NCI-H345 (cell line): Measurements from ENCODE around the gene SHPK.

ENCODE experiments used
- DNase-seq: peaks from one replicate; lab custom pipeline; 2025; lab: John Stamatoyannopoulos, UW

The SHPK gene, protein sequence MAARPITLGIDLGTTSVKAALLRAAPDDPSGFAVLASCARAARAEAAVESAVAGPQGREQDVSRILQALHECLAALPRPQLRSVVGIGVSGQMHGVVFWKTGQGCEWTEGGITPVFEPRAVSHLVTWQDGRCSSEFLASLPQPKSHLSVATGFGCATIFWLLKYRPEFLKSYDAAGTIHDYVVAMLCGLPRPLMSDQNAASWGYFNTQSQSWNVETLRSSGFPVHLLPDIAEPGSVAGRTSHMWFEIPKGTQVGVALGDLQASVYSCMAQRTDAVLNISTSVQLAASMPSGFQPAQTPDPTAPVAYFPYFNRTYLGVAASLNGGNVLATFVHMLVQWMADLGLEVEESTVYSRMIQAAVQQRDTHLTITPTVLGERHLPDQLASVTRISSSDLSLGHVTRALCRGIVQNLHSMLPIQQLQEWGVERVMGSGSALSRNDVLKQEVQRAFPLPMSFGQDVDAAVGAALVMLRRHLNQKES

DNA sequence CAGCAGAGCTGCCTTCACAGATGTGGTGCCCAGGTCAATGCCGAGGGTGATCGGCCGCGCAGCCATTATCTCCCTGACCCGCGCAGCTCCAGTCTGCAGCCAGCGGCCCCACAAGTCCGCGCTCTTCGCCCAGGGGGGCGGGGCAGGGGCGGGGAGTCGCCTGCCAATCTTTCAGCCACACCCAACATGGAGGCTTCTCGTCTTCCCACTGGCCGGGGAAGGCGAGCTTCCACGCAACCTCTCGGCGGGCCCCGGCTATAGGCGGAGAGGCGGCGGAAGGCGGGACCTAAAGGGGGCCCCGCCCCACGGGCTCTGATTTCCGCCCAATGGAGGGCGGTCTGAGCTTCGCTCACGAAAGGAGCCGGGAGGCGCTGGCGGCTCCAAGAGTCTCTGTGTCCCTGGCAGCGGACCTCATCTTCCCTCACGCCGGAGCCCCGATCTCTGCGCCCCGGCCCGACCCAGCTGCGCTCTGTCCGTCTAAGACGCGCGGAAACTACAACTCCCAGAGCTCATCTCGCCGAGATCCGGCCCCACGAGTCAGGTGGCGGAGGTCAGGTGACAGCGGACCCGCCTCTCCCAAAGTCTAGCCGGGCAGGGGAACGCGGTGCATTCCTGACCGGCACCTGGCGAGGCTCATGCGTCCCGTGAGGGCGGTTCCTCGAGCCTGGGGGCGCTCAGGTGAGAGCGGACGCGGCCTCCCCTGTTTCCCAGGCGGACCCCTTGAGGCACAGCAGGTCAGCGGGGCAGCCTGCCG, at the start of gene SHPK, which contains the start of gene CTNS:
Gene SHPK (minus strand): TSS at position 97 of the 754 bp plus-strand sequence. CDS start 31 bp downstream, at position 66.
Gene CTNS (plus strand): TSS at position 607 of the 754 bp plus-strand sequence. CDS start 3,447 bp downstream, outside the sequence.
- peak; percentile 93 for DNase-seq

DNA sequence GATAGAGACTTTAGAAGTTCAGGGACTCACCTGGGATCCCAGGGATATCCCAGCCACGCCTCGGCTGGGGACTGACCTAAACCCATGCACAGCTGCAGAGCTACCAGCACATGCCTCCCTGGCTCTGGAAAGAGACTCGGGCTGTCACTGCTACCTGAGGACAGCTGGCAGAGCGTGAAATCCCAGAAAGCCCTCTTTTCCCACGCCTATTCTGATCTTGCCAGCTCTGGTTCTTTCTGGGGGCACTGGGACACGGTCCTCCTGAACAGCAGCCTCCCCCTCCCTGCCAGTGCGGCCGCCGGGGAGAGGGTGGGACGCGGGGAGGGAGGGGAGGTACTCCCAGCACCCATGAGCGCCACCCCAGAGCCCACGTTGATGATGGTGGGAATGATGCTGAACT, 49.1 kb upstream of the SHPK start:
- DNase-seq = no peak

DNA sequence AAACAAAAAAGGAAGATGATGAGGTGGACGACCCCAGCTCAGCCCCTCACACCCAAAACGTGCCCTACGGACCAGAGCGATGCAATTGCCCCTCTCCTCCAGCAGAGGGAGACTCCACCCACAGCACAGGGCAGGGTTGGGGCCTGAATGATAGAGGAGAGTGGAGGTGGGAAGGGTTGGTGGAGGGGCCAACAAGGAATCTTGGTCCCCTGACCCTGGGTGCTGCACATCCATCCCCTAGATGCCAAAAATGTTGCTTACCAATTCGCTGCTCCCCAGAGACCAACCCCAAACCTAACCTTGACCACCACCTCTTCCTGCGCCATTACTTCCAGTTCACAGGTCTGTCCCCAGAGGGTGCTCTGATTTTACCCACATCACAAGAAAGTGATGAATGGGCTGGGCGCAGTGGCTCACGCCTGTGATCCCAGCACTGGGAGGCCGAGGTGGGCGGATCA, 47.0 kb upstream of the SHPK start:
- DNase-seq = no peak

DNA sequence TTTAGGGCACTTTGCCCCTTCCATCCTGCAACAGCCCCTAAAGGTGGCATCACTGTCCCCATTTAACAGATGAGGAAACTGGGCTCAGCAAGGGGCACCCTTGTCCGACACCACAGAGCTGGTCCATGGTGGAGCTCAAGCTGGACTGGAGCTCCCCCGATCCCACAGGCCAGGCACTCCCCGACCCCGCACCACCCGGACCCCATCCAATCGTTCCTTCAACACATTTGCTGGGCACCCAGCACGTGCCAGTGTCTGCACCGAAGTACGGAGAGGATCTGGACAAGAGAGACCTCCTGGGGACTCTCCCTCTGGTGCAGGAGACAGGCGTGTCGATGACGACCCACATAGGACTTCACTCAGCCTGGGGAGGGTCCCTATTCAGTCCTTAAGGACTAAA, 46.0 kb upstream of the SHPK start:
- no peak for DNase-seq

DNA sequence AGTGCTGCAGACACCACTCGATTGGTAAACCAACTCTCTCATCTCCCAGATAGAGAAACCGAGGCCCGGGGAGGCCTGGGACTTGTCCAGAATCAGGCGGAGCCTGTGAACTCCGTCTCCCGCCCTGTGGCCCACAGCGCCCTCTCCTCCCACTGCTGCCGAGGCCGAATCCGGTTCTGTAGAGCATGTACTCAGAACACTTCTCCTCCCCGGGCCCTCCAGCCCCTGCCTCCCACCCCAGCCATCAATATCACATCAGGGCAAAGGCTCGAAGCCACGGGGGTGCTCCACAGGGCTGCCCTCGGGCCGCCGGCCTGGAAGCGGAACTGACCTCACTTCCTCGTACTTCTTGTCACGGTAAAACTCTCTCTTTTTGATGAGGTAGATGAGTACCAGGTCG, 45.5 kb upstream of the SHPK start:
- DNase-seq = no peak

DNA sequence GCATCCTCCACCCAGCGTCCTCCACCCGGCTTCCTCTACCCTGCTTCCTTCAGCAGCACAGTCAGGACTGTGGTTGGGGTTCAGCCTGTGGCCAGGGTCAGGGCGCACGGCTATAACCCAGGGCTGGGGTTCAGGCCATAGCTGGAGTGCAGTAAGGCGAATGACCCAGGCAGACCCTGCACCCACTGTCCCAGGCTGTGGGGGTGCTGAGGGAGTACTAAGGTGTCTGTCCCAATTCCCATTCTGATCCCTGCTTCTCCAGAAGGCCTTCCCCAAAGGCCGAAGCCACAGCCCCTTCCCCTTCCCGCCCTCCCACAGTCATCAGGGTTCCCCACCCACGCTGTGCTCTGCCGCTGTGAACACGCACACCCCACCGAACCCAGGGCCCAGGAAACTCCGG, 45.0 kb upstream of the SHPK start:
- no peak for DNase-seq

DNA sequence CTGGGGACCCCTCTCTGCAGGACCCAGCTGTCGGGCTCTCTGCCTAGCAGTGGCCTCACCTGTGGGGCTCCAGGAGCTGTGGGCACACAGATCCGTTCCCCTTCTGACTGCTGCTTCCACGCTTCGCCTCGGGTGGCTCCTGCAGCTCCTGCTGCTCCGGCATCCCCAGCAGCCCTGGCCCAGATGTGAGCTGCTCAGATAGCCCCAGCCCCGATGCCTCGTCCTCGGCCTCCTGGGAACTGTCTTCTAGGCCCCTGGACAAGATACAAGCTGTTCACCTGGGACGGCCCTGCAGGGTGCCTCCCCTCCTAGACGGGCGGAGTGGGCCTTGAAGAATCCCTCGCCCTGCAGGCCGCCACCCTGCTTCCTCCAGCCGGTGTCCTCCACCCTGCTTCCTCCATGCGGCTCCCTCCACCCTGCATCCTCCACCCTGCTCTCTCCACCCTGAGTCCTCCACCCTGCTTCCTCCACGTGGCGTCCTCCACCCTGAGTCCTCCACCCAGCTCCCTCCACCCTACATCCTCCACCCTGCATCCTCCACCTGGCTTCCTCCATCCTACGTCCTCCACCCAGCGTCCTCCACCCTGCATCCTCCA, 43.6 kb upstream of the SHPK start:
- DNase-seq = no peak

DNA sequence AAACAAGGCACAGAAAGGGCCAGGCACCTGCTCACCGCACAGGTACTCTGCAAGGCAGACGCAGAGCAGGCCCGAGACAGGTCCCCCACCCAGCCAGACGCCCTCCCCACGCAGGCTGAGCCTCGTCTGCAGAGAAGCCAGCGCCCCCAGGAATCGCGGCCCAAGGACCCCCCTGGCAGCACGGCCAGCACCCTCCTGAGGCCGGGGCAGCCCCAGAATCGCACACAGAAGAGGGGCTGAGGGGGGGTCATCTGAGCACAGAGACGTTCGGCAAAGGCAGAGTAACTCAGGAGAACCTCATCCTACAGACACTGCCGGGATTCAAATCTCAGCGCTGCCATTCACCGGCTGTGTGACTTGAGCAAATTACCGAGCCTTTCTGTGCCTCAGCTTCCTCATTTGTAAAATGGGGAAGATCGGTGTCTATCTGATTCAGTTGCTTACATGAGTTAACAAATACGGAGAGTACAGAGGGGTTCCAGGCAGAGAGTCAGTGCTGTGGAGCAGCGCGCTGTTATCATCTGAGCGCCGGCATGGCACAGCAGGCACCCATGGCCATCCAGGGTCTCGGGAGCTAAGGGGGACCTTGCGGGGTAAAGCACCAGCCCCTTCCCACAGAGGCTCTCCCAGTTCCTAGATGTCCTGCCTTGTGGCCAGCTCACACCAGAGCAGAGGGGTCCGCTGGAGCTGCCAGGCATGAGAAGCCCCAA, 42.9 kb upstream of the SHPK start:
- no peak for DNase-seq

DNA sequence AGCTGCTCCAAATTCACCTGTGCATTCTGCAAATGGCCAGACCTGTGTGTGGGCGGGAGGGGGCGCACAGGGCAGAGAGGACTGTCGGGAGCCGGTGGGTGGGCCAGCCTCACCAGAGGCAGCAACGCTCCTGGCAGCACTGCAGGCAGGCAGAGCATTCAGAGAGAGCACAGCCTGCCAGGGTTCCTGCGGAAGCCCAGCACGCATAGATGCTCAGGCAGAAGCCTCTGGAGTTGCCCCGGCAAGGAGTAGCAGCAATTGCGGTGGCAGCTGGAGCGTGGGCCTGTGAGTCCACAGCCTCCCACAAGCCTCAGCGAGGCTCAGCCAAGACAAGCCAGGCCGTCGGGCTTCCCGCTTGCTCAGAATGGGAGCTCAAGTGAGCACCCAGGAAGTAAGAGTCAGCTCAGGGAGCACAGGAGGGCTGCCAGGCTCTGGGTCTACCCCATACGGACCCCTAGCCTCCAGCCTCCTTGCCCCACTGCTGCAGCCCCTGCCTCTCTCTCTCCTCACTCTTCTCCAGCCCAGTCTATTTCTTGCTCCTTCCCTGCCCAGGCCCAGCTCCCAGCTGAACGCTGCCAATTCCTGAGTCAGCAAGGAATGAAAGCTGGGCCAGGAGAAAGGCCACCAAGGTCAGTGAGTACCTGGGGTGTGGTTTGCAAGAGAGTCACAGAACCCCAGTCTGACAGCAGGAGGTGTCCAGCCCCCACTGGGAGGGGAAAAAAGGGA, 42.2 kb upstream of the SHPK start:
- no peak for DNase-seq

DNA sequence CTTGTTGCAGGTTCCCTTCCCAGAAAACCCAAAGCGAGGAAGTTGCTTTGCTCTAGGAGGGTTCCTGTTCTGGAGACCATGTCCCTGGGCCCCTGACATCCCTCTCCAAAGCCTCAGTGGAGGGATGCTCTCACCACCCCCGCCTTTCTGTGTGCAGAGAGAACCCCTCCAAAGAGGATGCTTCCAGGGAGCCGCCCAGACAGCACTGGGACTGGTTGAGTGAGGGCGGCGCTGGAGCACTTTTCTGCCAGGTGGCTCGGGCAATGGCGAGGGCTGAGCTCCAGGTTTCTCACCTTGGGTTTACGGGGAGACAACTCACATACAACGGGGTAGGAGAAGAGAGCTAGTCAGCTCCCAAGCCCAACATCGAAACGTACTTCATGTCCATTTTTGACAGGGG, 39.8 kb upstream of the SHPK start:
- no peak for DNase-seq

DNA sequence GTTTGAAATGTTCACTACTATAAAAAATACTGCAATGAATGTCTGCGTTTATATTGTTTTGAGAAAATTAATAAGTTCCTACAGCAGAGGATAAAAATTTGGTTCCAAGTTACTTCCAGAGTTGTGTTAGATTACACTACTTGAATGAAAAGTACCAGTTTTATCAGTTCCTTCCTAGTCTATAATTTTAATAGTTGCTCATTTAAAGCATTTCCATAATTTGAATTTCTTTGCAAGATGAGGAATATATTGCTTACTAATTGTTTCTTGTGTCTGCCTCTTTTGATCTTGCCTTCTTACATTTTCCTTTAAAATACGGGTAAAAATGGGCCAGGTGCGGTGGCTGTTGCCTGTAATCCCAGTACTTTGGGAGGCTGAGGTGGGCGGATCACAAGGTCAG, 36.5 kb upstream of the SHPK start:
- DNase-seq = no peak

DNA sequence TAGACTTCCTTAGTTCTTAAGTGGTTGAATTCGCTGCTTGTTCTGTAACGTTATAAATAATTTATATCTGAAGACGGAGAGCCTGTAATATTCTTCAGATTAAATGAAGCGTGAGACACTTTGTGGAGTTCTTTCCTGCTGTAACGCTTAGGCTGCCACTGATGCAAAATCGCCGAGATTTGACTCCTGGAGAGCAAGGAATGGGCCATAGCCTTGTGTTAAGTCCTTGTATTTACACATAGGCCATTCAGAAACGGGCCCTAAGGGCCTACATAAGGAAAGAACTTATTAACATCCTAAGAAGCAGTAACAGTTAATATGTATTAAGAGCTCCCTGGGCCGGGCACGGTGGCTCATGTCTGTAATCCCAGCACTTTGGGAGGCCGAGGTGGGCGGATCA, 33.5 kb upstream of the SHPK start:
- no peak for DNase-seq

DNA sequence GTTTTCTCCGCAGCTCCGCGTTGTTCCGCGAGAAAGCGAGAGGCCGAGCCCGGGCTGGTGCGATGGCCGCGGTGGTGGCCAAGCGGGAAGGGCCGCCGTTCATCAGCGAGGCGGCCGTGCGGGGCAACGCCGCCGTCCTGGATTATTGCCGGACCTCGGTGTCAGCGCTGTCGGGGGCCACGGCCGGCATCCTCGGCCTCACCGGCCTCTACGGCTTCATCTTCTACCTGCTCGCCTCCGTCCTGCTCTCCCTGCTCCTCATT, 33.0 kb upstream of the SHPK start:
- DNase-seq = no peak

DNA sequence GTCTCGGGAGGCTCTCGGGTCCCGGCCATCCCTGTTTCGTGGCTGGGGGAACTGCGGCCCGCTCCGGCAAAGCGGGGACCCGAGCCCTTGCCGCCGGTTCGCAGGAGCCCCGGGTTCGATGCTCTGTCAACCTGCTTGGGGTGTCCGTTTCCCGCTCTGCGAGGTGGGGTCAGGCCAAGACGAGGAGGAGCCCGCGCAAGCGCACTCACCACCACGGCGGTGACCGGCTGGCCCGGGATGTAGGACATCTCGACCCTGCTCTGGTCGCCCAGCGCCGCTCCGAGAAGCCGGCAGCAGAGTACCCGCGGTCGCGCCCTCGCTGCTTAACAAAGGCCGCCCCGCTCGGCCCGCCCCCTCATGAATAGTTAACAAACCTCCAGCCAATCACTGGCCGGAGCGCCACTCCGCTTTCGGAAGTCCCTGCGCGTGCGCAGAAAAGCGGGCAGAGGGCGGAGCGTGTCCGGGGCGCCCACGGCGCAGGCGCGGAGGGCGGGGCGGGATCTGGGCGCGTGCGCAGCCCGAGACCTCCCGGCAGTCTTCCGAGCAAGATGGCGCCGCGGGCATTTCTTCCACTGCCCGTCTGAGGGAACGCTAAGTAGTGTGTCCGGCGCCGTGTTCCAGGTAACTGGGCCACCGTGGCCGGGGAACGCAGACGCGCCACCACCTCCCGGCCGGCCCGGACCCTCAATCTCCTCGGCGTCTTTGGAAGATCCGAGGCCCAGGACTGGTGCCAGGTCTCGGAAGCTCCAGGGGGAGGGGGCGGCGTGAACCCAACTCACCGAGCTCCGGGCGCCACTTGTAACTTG, 32.4 kb upstream of the SHPK start, which contains the start of the genes EMC6 and TAX1BP3:
Gene EMC6 (plus strand): TSS at position 534 of the 806 bp plus-strand sequence. CDS start 335 bp downstream, outside the sequence.
Gene TAX1BP3 (minus strand): TSS at position 300 of the 806 bp plus-strand sequence. CDS start 52 bp downstream, at position 248.
- peak; percentile 94 for DNase-seq

DNA sequence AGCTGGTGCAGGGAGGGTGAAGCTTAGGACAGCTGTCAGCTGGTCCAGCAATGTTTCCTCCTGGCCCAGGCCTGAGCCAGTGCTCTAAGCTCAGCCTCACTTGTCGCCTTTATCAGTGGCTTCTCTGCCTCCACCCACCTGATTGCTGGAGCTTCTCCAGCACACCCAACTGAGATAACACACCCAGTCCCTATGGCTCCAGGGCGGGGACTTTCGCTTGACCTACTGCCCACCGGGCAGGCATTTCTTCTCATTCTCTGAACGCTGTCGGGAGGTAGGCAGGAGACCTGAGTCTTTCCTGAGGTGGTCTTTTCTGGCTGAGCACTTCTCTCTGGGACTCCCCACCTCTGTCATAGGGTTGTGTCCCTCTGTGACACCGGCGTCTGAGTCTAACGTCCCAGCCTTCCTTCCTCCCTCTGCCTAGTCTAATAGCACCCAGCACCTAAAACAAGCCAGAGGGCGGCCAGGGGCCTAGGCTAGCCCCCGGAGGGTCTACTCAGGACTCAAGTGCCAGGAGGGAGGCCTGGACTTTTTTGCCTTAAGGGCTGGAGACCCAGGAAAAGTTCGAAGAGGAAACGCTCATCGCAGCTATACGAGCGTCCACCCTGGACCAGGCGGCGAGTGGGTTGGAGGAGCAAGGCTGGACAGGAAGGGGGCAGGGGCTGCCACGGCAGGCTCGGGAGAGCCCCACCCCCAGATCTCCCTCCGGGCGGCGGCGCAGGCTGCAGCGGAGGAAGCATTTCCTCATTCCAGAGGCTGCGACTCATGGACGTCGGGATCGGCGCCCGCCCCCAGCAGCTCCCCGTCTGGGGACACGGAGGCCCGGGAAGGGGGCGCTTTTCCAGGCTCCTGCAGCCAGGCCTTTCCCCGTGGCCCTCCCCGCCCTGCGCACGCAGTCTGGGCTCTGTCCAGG, 31.6 kb upstream of the SHPK start:
- peak; percentile 22 for DNase-seq

DNA sequence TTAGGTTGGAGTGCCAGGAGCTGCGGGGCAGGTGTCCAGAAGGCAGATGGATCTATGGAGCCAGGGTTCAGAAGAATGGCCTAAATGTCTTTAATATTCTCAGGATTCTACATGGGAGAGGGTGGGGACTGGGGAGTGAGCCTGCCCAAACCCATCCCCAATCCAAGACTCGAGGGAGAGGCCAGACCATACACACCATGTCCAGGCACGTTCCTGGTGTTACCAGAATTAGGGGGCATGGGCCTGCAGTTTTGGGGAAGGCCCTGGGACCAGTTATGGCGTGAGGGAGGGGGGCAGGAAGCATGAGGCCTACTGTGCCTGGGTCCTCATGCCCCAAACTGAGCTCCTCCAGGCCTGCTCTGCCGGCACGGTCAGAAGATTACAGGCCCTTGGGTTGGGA, 30.5 kb upstream of the SHPK start:
- DNase-seq = no peak

DNA sequence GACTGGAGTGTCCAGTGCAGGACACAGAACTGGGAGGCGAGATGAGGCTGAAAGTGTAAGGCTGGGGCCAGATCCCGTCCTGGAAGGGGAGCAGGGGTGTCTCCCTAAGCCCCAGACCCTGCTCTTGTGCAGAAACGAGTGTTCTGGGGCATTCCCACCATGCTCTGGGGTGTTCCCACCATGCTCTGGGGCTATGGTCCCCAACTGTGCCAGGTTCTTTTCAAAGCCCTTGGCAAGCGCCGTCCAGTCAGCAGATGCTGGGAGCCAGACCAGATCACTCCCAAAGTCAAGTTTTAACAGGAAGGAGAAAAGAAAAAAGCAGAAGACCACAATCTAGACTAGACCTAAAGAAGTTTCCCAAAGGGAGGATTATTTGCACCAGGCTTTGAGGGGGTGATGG, 29.8 kb upstream of the SHPK start:
- DNase-seq = no peak

DNA sequence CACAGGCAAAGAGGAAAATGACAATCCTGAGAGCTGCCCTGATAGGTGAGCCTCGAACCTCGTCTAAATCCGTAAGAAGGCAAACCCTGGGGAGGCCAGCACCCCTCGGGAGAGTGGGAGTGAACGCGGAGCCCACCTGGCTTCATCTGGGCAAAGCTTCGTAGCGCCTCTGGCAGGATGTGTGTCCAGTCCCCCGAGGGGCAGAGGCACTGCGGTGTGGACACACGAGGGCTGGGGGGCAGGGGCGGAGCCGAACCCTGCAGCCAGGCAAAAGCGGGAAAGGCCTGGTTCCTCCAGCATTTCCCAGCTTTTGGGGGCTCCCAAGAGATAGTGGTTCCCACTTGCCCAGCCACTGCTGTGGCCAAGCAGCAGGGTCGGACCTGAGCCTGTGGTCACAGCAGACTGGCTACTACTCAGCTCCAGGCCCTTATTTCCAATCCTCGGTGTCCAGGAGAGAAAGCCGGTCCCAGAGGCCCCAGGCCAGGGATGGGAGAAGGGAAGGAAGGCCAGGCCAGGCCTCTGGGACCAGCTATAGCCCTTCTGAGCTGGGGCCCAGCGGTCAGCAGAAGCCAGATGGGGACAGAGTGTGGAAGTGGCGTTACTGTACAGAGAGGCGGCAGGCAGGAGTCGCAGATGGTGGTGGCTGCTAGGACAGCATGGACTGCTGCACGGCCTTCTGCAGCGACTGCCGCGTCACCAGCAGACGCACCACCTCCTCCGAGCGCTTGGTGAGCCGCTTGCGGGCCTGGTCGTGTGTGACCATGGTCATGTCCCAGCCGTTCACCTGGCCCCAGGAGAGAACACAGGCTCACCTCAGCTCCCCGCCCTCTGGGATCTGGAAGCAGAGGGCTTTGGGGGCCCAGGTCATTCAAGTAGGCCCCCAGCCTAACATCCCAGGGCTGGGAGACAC, 27.3 kb upstream of the SHPK start:
- no peak for DNase-seq
